Measurements from ENCODE around the gene VAMP1. TPM values are rescaled to one million over a fixed set of nuclear protein-coding genes. Genes with fewer than 3 reads are reported as not detected.
A peak's percentile ranks its signal among the peaks of the same experiment; 100 is the strongest.

Gene VAMP1
- total and polyA plus RNA-seq, 9 of the 15 experiments (the other 6 are each of a cell fraction or from before 2014, with no cell fraction given) = 0.76 to 13.2 (median 4.2) TPM

- TF ChIP-seq NR0B1 (IDR thresholded peaks at IDR 0.05; ENCODE audit: partially characterized antibody) (no peak), KLF13 (tag; IDR thresholded peaks at IDR 0.05; ENCODE audit: borderline replicate concordance, low read depth) (no peak), THRB (CRISPR knock-in tag; conservative IDR thresholded peaks at IDR 0.05) (no peak), SMARCB1 (IDR thresholded peaks at IDR 0.05; ENCODE audit: insufficient read length, low read depth) (no peak), E2F4 (CRISPR knock-in tag; IDR thresholded peaks at IDR 0.05; ENCODE audit: low read depth) (peak; percentile 85), ZNF785 (CRISPR knock-in tag; IDR thresholded peaks at IDR 0.05) (no peak), ZNF184 (CRISPR knock-in tag; IDR thresholded peaks at IDR 0.05) (no peak), EP300 (IDR thresholded peaks at IDR 0.05; ENCODE audit: low read length) (no peak), SNRNP70 (optimal IDR thresholded peaks at IDR 0.05; ENCODE audit: low read depth, low read length) (no peak), NFATC3 (IDR thresholded peaks at IDR 0.05) (no peak), HDAC1 (IDR thresholded peaks at IDR 0.05) (peak; percentile 30 to 73; a peak in 2 of 4 replicates), ZNF280B (CRISPR knock-in tag; IDR thresholded peaks at IDR 0.05) (no peak), E4F1 (CRISPR knock-in tag; IDR thresholded peaks at IDR 0.05; ENCODE audit: borderline replicate concordance) (no peak), MIER1 (IDR thresholded peaks at IDR 0.05; ENCODE audit: low read depth) (no peak), KLF1 (tag; IDR thresholded peaks at IDR 0.05) (0 out of 2 replicates have a peak, but pooled peaks have one; percentile 24)
Observed at GRCh38 chr12:6493497-6494257, 23.2 kb upstream of the VAMP1 start, which contains the start of gene NCAPD2 (continued).
